NCI-H1417 treated with DMSO at 0.1 percent for 48 hours (cell line): ENCODE data around the gene SETX.

ENCODE experiments used
- DNase-seq: peaks from one replicate; lab custom pipeline; 2025; lab: John Stamatoyannopoulos, UW

The SETX gene

DNA sequence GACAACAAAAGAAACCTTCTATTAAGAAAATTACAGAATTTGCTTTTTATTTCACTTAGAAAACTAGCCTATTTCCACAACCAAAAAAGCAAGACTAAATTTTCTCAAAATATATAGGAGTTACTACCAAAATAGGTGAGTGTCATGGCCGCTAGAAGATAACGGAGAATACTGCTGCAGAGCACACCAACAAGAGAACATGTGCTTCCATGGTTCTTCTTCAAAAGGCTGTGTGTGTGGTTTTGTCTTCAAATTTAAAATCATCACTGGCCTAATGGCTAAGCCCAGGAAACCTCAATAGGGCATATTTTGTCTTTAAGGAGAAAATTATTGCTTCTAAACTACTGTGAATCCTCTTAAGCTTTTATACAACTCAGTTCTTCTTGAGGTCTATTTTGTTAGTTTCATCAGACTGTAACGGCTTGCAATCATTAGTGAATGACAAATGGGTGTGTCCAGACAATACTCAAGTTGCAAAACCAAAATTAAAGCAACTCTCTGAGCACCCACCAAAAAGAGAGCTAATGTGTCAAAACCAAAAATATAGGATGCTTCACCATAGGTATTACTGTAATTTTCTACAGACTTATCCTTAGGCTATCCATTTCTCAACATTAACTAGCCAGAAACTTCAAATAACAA lies 3.3 kb downstream of the SETX start:
- DNase-seq = no peak

DNA sequence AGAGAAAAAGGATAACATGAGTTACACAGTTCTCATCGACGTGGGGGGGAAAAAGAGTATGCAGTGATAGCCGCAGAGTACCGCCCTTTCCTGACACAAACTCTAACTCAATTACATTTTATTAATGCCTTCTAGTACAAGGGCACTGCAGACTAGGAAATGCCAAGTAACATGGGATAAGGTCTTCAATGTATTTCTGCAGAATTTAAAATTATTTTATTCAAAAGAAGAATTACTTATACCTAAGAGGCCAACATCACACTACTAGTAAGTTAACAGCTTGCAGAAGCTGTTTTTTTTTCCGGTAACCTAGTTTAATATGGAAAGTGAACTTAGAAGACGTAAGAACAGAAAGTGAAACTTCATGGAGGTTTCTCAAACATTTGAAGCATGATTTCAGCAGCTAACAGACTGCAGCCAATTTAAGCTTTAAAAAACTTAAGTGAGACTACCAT lies 3.9 kb downstream of the SETX start:
- no peak for DNase-seq

GRCh38 chr9:132348676-132349075 lies 6.1 kb downstream of the SETX start:
- no peak for DNase-seq

DNA sequence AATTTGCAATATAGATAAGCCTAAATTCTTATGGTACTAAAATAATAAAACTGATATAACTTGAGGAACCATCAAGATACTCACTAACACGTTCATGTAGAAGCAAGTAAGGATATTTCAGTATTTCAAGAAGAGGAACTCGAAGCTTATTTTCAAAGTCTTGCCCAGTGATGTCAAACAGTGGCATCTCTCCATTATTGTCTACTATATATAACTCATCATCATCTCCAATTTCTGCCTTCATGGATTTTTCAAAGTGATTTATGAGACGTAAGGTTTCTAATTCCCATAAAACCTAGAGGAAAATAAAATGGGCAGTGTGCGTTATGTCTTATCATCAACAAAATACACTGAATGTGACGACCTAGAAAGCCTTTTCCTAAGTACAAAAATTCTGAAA lies 8.6 kb downstream of the SETX start:
- DNase-seq = no peak

- DNase-seq = no peak
These were observed 13.5 kb downstream of the SETX start for GRCh38 chr9:132341177-132341840.

DNA sequence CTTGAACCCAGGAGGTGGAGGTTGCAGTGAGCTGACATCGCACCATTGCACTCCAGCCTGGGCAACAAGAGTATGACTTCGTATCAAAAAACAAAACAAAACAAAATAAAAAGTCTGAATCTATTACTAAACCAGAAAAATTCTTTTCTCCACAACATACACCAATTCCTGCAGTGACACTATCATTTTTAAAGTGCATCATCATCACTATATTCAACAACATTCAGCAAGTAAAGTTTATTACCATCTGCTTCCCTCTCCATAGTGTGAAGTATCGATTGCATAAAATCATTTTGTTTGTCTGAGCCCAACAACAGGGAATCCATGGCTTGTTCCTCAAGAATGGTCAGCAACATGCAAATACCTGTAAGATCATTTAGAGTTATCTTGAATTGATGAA lies 20.4 kb downstream of the SETX start:
- DNase-seq = no peak

- no peak for DNase-seq
These were observed 21.2 kb downstream of the SETX start for GRCh38 chr9:132333556-132333955.

DNA sequence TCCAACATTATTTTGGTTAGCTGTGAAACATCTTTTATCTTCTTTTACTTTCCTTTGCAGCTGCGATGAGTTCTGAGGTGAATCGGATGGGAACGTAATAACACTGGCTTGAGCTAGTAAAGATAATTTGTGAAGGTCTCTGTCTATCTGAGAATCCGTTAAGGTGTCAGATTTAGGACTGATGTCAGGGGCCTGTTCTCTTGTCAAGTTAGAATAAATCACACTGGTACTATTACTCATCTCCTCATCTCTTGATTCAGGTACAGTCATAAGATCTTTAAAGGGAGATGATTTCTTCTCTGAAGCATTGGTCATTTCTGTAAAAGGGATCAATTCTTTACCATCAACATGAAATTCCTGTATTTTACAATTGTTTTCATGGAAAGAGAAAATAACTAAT lies 26.2 kb downstream of the SETX start:
- no peak for DNase-seq

GRCh38 chr9:132327537-132327936 lies 27.2 kb downstream of the SETX start:
- no peak for DNase-seq

GRCh38 chr9:132324425-132324824 lies 30.4 kb downstream of the SETX start:
- DNase-seq = no peak

DNA sequence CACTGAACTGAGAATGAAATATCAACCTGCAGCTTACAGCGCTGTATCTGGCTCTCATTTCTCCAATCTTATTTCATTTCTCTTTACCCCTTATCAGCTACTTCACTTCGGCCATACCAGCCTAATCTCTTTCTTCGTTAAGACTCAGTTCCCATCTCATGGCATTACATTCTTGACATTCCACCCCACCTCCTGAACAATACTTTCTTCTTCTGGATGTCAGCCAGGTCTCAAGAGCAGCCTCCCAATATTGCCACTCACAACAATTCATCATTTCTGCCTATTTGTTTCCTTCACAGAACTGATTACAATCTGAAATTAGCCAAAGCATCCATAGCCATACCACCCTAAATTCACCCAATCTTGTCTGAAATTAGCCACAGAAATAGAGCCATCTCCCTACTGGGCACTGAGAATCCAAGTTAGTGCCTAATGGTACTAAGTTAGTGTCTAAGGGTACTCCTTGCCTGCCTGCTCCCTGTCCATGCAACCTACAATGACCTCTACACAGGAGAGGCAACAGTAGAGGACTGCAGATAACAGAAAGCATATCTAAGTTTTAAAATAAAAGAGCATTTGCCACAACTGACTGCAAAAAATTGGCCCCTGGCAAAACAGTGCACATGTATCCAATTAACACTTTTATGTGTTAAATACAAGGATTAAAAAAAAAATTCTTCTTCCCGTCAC lies 35.2 kb downstream of the SETX start:
- DNase-seq = no peak

GRCh38 chr9:132312873-132313272 lies 41.9 kb downstream of the SETX start:
- DNase-seq = no peak

- DNase-seq = no peak
These were observed 42.4 kb downstream of the SETX start for GRCh38 chr9:132312426-132312825.

- no peak for DNase-seq
These were observed 42.8 kb downstream of the SETX start for GRCh38 chr9:132311978-132312377.

- no peak for DNase-seq
These were observed 45.7 kb downstream of the SETX start for GRCh38 chr9:132309056-132309455.

- DNase-seq = no peak
These were observed 53.3 kb downstream of the SETX start for GRCh38 chr9:132301521-132301920.

DNA sequence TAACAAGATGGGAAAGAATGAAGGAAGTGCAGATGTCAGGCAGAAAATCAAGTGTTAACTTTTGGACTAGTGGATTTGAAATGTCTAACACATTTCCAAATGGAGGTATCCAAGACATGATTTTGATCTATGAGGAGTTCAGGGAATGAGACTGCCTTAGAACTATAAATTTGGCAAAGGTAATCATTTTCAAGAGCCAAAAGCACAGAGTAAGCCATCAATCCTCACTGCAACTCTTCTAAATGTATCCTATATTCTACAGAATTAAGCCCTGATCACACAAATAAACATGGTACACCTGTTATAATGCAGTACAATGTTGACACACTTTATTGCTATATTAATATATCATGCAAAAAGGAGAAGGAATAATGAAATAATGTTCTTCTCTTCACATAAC lies 55.6 kb downstream of the SETX start:
- no peak for DNase-seq

GRCh38 chr9:132295181-132295580 lies 59.6 kb downstream of the SETX start:
- no peak for DNase-seq

GRCh38 chr9:132293145-132293721 lies 61.6 kb downstream of the SETX start:
- DNase-seq = no peak

DNA sequence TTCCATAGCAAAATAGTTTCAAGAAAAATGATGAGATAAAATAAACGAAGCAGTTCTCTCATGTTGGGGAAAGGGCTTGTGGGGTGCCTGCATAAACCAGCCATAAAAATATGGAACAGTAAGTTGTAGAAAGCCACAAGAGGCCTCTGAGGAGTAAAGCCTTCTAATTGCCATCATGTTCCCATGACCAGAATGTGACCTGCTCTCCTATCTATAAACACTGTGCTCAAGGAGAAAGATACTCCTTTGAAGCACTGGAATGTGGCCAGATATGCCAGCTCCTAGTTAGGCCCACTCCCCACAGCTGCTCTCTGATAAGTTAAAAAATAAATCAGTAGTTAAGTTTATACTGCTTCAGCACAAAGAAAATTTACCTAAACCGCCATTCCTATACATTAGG lies 65.8 kb downstream of the SETX start:
- DNase-seq = no peak

DNA sequence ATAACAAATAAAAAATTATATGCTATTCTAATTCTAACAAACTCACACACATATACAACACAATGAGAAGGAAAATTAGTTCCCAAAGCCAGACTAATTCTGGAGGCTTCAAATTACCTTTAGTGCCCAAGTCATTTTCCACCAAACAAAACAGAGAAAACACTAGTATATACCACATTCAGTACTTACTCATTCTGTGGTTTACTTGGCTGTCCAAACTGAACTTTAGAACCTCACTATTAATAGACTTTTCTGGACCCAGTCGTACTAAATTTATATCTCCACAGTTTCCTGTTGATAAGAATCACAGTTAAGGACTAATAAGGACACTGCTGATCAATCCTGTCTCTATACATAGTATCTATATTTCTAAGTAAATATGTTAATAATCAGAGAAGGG lies 66.4 kb downstream of the SETX start:
- no peak for DNase-seq

DNA sequence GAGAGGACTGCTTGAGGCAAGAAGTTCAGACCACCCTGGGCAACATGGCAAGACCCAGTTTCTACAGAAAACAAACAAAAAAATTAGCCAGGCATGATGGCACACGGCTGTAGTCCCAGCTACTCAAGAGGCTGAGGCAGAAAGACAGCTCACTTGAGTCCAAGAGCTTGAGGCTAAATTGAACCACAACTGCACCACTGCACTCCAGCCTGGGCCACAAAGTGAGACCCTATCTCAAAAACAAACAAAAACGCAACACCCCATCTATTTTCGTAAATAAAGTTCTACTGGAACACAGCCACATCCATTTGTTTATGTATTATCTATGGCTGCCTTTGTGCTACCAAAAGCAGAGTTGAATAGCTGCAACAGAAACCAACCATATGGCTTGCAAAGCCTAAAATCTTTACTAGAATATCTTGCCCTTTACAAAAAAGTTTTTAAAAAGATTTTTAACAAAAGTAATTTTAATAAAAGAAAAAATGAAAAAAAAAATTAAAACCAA lies 67.5 kb downstream of the SETX start:
- DNase-seq = no peak

DNA sequence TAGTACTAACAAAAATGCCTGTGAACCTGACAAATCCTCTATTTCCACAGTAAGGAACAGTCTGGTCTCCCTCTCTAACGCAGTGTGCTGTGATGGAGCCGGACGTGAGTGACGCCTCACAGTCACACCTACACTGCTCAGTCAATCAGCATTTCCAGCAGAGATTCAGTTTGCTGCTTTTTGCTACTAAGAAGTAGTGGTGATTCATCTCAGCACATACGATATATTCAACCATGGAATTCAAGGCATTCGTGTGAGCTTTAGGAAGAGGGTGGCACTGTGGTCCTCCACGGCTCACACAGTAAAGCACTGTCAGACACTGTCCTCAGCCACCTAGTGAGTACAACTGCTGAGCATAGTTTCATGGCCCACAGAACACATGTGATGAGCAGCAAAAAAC lies 70.9 kb downstream of the SETX start:
- DNase-seq = no peak
